Neural crest cell (in vitro differentiated cells): ENCODE results near the gene GNAO1. TPM values are rescaled to one million over a fixed set of nuclear protein-coding genes. Genes with fewer than 3 reads are reported as not detected.

ENCODE experiments used
- DNase-seq: peaks from one replicate; pipeline ENCODE4 v3.0.0; 2021; ENCODE audit warnings: low read depth, mixed read lengths, low spot score
- H3K27ac Mint-ChIP-seq: one replicate; pipeline ENCODE4 v1.8.0; 2021; ENCODE audit warnings: mild to moderate bottlenecking, mixed read lengths; ENCODE audit not compliant: unreplicated experiment
- H3K27me3 Mint-ChIP-seq: 2 replicates; pipeline ENCODE4 v1.8.0; 2021; ENCODE audit warnings: low read depth, mild to moderate bottlenecking, mixed read lengths
- H3K36me3 Mint-ChIP-seq: 2 replicates; pipeline ENCODE4 v1.8.0; 2021; ENCODE audit warnings: low read depth, mild to moderate bottlenecking, mixed read lengths
- H3K4me1 Mint-ChIP-seq: 2 replicates; pipeline ENCODE4 v1.8.0; 2021; ENCODE audit warnings: mixed read lengths
- H3K4me3 Mint-ChIP-seq: one replicate; pipeline ENCODE4 v1.8.0; 2021; ENCODE audit warnings: mild to moderate bottlenecking, mixed read lengths
- H3K9me3 Mint-ChIP-seq: 2 replicates; pipeline ENCODE4 v1.8.0; 2021; ENCODE audit warnings: mixed read lengths
- CTCF ChIP-seq: fragments of 200-600 bp; sonication (generic); conservative IDR thresholded peaks from 2 replicates; pipeline ENCODE4 v1.5.0; 2021; ENCODE audit warnings: antibody characterized with exemption, mild to moderate bottlenecking
- total RNA-seq: library from RNA; stranded (reverse); gene quantifications from 2 replicates; pipeline ENCODE4 v1.2.1, GENCODE V29; 2021

Gene GNAO1
- total RNA-seq, 1 donor from 2014 or later = 22.2 TPM

GRCh38 chr16:56382459-56382858, 191.2 kb downstream of the GNAO1 start:
- H3K9me3 Mint-ChIP-seq = peaks cover 18% of the 10 kb centered on the region
- H3K4me1 Mint-ChIP-seq = no peaks in the 10 kb centered on the region
- no peak overlapping the region for H3K27ac Mint-ChIP-seq
- H3K27me3 Mint-ChIP-seq = no peaks in the 10 kb centered on the region
- H3K36me3 Mint-ChIP-seq = peaks cover 77% of the 10 kb centered on the region
- H3K4me3 Mint-ChIP-seq = no peak overlapping the region
- no peak for TF ChIP-seq CTCF
- no peak for DNase-seq

GRCh38 chr16:56382901-56383355, 191.6 kb downstream of the GNAO1 start:
- no peak for TF ChIP-seq CTCF
- Mint-ChIP-seq H3K27ac (peak overlapping the region; percentile 53), H3K36me3 (peaks cover 72% of the 10 kb centered on the region), H3K27me3 (no peaks in the 10 kb centered on the region), H3K4me1 (no peaks in the 10 kb centered on the region), H3K9me3 (peaks cover 18% of the 10 kb centered on the region), H3K4me3 (no peak overlapping the region)
- no peak for DNase-seq

- no peaks in the 10 kb centered on the region for H3K27me3 Mint-ChIP-seq
- H3K9me3 Mint-ChIP-seq = peaks cover 13% of the 10 kb centered on the region
- no peak overlapping the region for H3K27ac Mint-ChIP-seq
- H3K36me3 Mint-ChIP-seq = peaks cover 61% of the 10 kb centered on the region
- no peak overlapping the region for H3K4me3 Mint-ChIP-seq
- DNase-seq = no peak
- no peaks in the 10 kb centered on the region for H3K4me1 Mint-ChIP-seq
- no peak for TF ChIP-seq CTCF
Observed at GRCh38 chr16:56384074-56384721, 192.9 kb downstream of the GNAO1 start.

GRCh38 chr16:56387396-56387795, 196.1 kb downstream of the GNAO1 start:
- Mint-ChIP-seq H3K27ac (no peak overlapping the region), H3K4me3 (no peak overlapping the region), H3K27me3 (no peaks in the 10 kb centered on the region), H3K36me3 (peaks cover 58% of the 10 kb centered on the region), H3K4me1 (no peaks in the 10 kb centered on the region), H3K9me3 (peaks cover 7% of the 10 kb centered on the region)
- DNase-seq = no peak
- TF ChIP-seq CTCF = no peak

- Mint-ChIP-seq H3K9me3 (peaks cover 6% of the 10 kb centered on the region), H3K27ac (no peak overlapping the region), H3K36me3 (peaks cover 59% of the 10 kb centered on the region), H3K4me1 (no peaks in the 10 kb centered on the region), H3K4me3 (no peak overlapping the region), H3K27me3 (no peaks in the 10 kb centered on the region)
- DNase-seq = no peak
- no peak for TF ChIP-seq CTCF
Observed at GRCh38 chr16:56388209-56388608, 196.9 kb downstream of the GNAO1 start.
